Measurements from ENCODE around the gene L3MBTL3. TPM values are rescaled to one million over a fixed set of nuclear protein-coding genes. Genes with fewer than 3 reads are reported as not detected.

L3MBTL3 gene
- total and polyA plus RNA-seq, 2 experiments from 2014 or later = 8.7 to 11.2 TPM

DNA sequence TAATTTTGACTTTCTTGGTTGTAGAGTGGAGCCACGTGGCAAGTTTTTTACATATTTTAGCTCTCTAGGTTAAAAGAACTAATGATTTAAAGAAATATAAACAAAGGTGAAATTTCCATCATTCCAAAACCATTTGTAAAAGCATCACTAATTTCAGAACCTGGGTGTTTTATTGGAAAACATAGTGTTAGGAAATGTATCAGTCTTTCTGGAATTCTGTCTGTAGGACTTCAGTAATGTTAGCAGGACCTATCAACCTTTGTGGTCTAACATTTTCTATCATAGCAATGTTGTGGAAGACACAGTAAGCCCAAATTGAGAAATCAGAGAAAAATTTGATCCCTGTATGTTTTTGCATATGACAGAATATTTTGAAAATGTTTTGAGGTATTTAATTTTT, 28.3 kb downstream of the L3MBTL3 start:
- no peaks in the 10 kb centered on the region for H3K27me3 ChIP-seq (ENCODE audit: insufficient read depth)
- no peaks in the 10 kb centered on the region for H3K9me2 ChIP-seq (ENCODE audit: insufficient read depth)
- Mint-ChIP-seq H3K4me1 (peaks cover 26% of the 10 kb centered on the region), H3K27ac (no peak overlapping the region), H3K9me3 (no peaks in the 10 kb centered on the region), H3K4me3 (no peak overlapping the region), H3K36me3 (ENCODE audit: low read depth) (peaks cover 2% of the 10 kb centered on the region; the same call in 2 of the 3 replicates), H3K27me3 (ENCODE audit: insufficient read depth, low read depth, poor library complexity) (peaks cover 2% of the 10 kb centered on the region)
- H2AFZ ChIP-seq = no peak overlapping the region
- H3K4me3 ChIP-seq = no peak overlapping the region
- H3K4me1 ChIP-seq (ENCODE audit: insufficient read depth) = peaks cover 7% of the 10 kb centered on the region
- no peaks in the 10 kb centered on the region for H4K20me1 ChIP-seq (replicated peaks; ENCODE audit: insufficient read depth)
- no peak overlapping the region for H3K4me2 ChIP-seq
- DNase-seq (ENCODE audit: low spot score) (no peak), ATAC-seq (no peak)
- no peaks in the 10 kb centered on the region for H3K36me3 ChIP-seq (ENCODE audit: insufficient read depth)
- no peaks in the 10 kb centered on the region for H3F3A ChIP-seq (replicated peaks; ENCODE audit: low read depth)
- H3K79me2 ChIP-seq (replicated peaks; ENCODE audit: insufficient read depth) = no peaks in the 10 kb centered on the region
- TF ChIP-seq NANOG (IDR thresholded peaks at IDR 0.05; ENCODE audit: borderline replicate concordance) = no peak
- TF ChIP-seq, protein P1, sequence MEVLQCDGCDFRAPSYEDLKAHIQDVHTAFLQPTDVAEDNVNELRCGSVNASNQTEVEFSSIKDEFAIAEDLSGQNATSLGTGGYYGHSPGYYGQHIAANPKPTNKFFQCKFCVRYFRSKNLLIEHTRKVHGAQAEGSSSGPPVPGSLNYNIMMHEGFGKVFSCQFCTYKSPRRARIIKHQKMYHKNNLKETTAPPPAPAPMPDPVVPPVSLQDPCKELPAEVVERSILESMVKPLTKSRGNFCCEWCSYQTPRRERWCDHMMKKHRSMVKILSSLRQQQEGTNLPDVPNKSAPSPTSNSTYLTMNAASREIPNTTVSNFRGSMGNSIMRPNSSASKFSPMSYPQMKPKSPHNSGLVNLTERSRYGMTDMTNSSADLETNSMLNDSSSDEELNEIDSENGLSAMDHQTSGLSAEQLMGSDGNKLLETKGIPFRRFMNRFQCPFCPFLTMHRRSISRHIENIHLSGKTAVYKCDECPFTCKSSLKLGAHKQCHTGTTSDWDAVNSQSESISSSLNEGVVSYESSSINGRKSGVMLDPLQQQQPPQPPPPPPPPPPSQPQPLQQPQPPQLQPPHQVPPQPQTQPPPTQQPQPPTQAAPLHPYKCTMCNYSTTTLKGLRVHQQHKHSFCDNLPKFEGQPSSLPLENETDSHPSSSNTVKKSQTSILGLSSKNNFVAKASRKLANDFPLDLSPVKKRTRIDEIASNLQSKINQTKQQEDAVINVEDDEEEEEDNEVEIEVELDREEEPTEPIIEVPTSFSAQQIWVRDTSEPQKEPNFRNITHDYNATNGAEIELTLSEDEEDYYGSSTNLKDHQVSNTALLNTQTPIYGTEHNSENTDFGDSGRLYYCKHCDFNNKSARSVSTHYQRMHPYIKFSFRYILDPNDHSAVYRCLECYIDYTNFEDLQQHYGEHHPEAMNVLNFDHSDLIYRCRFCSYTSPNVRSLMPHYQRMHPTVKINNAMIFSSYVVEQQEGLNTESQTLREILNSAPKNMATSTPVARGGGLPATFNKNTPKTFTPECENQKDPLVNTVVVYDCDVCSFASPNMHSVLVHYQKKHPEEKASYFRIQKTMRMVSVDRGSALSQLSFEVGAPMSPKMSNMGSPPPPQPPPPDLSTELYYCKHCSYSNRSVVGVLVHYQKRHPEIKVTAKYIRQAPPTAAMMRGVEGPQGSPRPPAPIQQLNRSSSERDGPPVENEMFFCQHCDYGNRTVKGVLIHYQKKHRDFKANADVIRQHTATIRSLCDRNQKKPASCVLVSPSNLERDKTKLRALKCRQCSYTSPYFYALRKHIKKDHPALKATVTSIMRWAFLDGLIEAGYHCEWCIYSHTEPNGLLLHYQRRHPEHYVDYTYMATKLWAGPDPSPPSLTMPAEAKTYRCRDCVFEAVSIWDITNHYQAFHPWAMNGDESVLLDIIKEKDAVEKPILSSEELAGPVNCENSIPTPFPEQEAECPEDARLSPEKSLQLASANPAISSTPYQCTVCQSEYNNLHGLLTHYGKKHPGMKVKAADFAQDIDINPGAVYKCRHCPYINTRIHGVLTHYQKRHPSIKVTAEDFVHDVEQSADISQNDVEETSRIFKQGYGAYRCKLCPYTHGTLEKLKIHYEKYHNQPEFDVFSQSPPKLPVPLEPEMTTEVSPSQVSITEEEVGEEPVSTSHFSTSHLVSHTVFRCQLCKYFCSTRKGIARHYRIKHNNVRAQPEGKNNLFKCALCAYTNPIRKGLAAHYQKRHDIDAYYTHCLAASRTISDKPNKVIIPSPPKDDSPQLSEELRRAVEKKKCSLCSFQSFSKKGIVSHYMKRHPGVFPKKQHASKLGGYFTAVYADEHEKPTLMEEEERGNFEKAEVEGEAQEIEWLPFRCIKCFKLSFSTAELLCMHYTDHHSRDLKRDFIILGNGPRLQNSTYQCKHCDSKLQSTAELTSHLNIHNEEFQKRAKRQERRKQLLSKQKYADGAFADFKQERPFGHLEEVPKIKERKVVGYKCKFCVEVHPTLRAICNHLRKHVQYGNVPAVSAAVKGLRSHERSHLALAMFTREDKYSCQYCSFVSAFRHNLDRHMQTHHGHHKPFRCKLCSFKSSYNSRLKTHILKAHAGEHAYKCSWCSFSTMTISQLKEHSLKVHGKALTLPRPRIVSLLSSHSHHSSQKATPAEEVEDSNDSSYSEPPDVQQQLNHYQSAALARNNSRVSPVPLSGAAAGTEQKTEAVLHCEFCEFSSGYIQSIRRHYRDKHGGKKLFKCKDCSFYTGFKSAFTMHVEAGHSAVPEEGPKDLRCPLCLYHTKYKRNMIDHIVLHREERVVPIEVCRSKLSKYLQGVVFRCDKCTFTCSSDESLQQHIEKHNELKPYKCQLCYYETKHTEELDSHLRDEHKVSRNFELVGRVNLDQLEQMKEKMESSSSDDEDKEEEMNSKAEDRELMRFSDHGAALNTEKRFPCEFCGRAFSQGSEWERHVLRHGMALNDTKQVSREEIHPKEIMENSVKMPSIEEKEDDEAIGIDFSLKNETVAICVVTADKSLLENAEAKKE (CRISPR knock-in tag; IDR thresholded peaks at IDR 0.05) = no peak
- TF ChIP-seq EZH2 (IDR thresholded peaks at IDR 0.05; ENCODE audit: low read depth, unreplicated experiment) = no peak
- no peak for TF ChIP-seq STAT1 (IDR thresholded peaks at IDR 0.05; ENCODE audit: unreplicated experiment)
- TF ChIP-seq EZH2phosphoT487 (IDR thresholded peaks at IDR 0.05; ENCODE audit: unreplicated experiment) = no peak
- no peak for TF ChIP-seq ZNF331 (CRISPR knock-in tag; IDR thresholded peaks at IDR 0.05; ENCODE audit: low read depth)
- TF ChIP-seq ETS1 (IDR thresholded peaks at IDR 0.05) = no peak
- no peak for TF ChIP-seq POLR2AphosphoS5 (IDR thresholded peaks at IDR 0.05; ENCODE audit: low read depth)
- TF ChIP-seq, protein P2, sequence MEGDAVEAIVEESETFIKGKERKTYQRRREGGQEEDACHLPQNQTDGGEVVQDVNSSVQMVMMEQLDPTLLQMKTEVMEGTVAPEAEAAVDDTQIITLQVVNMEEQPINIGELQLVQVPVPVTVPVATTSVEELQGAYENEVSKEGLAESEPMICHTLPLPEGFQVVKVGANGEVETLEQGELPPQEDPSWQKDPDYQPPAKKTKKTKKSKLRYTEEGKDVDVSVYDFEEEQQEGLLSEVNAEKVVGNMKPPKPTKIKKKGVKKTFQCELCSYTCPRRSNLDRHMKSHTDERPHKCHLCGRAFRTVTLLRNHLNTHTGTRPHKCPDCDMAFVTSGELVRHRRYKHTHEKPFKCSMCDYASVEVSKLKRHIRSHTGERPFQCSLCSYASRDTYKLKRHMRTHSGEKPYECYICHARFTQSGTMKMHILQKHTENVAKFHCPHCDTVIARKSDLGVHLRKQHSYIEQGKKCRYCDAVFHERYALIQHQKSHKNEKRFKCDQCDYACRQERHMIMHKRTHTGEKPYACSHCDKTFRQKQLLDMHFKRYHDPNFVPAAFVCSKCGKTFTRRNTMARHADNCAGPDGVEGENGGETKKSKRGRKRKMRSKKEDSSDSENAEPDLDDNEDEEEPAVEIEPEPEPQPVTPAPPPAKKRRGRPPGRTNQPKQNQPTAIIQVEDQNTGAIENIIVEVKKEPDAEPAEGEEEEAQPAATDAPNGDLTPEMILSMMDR (conservative IDR thresholded peaks at IDR 0.05; ENCODE audit: low read depth in 2 of 2) = no peak
- TF ChIP-seq REST (IDR thresholded peaks at IDR 0.05; ENCODE audit: unreplicated experiment) = no peak
- TF ChIP-seq JUNB (IDR thresholded peaks at IDR 0.05; ENCODE audit: unreplicated experiment) = no peak
- no peak for TF ChIP-seq ZNF114 (CRISPR knock-in tag; IDR thresholded peaks at IDR 0.05)
- no peak for TF ChIP-seq CREB1 (CRISPR knock-in tag; IDR thresholded peaks at IDR 0.05; ENCODE audit: low read depth)
- no peak overlapping the region for H3K27ac ChIP-seq (ENCODE audit: low read depth)

Data from GM23338 (cell line).